ENCODE measurements around the gene LRPAP1. TPM values are rescaled to one million over a fixed set of nuclear protein-coding genes. Genes with fewer than 3 reads are reported as not detected.
"Not testable (repeated sequence)": the region's sequence is repeated elsewhere in the genome, so short reads cannot be mapped to it uniquely, and the experiment has no call there.

LRPAP1 gene
- total and polyA plus RNA-seq, 10 of the 15 experiments (the other 5 are each of a cell fraction or from before 2014, with no cell fraction given) = 1.0 to 100 (median 51.1) TPM

DNA sequence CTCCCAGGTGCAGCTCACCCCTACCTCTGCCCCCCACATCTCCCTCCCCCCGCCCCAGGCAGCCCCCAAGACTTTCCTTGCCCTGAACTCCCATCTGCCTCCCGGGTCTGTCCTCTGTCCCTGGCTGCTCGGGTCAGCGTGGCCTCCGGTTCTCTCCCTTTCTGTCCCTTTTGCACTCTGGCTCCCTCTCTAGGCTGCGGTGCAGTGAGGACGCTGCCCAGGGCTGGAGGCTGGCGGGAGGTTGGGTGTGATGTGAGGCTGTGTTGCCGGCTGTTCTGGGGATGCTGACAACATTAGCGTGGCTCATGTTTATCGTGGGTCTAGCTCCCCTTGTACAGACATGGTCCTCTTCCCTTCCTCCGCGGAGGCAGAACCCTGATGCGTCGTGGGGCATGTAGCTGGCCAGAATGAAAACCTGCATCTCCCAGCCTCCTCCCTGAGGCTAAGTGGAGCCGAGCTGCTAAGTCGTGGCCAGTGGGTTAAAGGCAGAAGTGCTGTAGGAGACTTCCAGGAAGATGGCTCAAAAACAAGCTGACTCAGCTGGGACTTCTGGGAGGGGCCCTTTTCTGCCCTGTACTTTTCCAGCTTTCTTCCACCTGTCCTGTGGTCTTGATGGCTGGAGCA, 24.1 kb upstream of the LRPAP1 start:
- DNase-seq (ENCODE audit: low read depth, low spot score); SMC1A ChIA-PET (ENCODE audit: uncharacterized antibody, unreplicated experiment); H4K20me1 ChIP-seq (ENCODE audit: control insufficient read depth, insufficient read depth); H3K9me3 ChIP-seq (replicated peaks; ENCODE audit: control insufficient read depth, insufficient read depth, low read length); RAD21 ChIA-PET (ENCODE audit: unreplicated experiment); H3K4me1 ChIP-seq (ENCODE audit: control insufficient read depth, insufficient read depth, low read length); H3K4me2 ChIP-seq (ENCODE audit: control insufficient read depth, insufficient read depth); H3K27me3 ChIP-seq (replicated peaks in 1 of 2; ENCODE audit: control insufficient read depth in 2 of 2, insufficient read depth in 2 of 2, low read length in 1 of 2); POLR2A ChIA-PET; H3K79me2 ChIP-seq (ENCODE audit: control insufficient read depth, insufficient read depth, low read length); CTCF ChIA-PET; intact Hi-C loops (cut with micrococcal nuclease; ENCODE audit: unreplicated experiment); H3K9ac ChIP-seq (ENCODE audit: control insufficient read depth, insufficient read depth, low read length); H3K36me3 ChIP-seq (ENCODE audit: control insufficient read depth in 2 of 2, insufficient read depth in 2 of 2, low read length in 1 of 2); H3K4me3 ChIP-seq; ATAC-seq; BruUV-seq (replicated peaks); FAIRE-seq; H2AFZ ChIP-seq (ENCODE audit: control insufficient read depth, low read depth, low read length); H3K27ac ChIP-seq (ENCODE audit: control insufficient read depth, insufficient read depth); in situ Hi-C loops (cut with MboI): not testable (repeated sequence)
- 19% methylated on average over 11 of the region's 17 CpGs for WGBS (ENCODE audit: insufficient coverage, insufficient replicate concordance, low lambda C conversion rate, missing lambda C conversion rate)

DNA sequence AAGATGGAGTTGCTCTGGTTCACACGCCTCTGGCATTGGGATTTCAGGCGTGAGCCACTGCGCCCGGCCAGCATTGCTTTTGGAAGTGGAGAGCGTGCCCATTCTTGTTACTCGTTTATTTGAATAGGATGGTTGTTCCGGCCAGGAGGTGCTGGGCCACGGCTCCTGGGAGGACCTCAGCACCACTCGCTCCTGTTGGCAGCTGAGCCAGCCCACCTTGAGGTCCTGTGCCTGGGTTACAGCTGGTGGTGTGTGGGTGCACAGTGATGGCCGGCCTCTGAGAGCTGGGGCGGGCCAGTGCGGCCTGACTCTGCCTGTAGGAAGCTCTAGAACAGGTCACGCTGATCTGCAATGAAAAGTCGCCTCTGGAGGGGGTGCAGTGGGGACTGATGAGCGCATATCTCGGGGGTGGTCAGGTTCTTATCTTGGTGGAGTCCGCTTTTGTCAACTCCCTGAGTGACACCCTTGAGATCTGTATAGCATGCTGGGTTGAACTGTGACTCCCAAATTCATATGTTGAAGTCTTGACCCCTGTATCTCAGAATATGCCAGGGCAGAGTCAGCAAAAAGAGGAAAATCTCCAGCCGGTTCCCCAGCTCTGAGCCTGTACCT, 23.3 kb upstream of the LRPAP1 start:
- CTCF ChIA-PET; ATAC-seq; SMC1A ChIA-PET (ENCODE audit: uncharacterized antibody, unreplicated experiment); H3K9me3 ChIP-seq (replicated peaks; ENCODE audit: control insufficient read depth, insufficient read depth, low read length); H3K36me3 ChIP-seq (ENCODE audit: control insufficient read depth in 2 of 2, insufficient read depth in 2 of 2, low read length in 1 of 2); H2AFZ ChIP-seq (ENCODE audit: control insufficient read depth, low read depth, low read length); DNase-seq (ENCODE audit: low read depth, low spot score); FAIRE-seq; H3K4me3 ChIP-seq; H3K27me3 ChIP-seq (replicated peaks in 1 of 2; ENCODE audit: control insufficient read depth in 2 of 2, insufficient read depth in 2 of 2, low read length in 1 of 2); in situ Hi-C loops (cut with MboI); H3K4me2 ChIP-seq (ENCODE audit: control insufficient read depth, insufficient read depth); H3K27ac ChIP-seq (ENCODE audit: control insufficient read depth, insufficient read depth); H4K20me1 ChIP-seq (ENCODE audit: control insufficient read depth, insufficient read depth); H3K79me2 ChIP-seq (ENCODE audit: control insufficient read depth, insufficient read depth, low read length); H3K9ac ChIP-seq (ENCODE audit: control insufficient read depth, insufficient read depth, low read length); H3K4me1 ChIP-seq (ENCODE audit: control insufficient read depth, insufficient read depth, low read length); intact Hi-C loops (cut with micrococcal nuclease; ENCODE audit: unreplicated experiment); RAD21 ChIA-PET (ENCODE audit: unreplicated experiment); BruUV-seq (replicated peaks); POLR2A ChIA-PET: not testable (repeated sequence)
- WGBS (ENCODE audit: insufficient coverage, insufficient replicate concordance, low lambda C conversion rate, missing lambda C conversion rate) = 25% methylated on average over 18 of the region's 18 CpGs

DNA sequence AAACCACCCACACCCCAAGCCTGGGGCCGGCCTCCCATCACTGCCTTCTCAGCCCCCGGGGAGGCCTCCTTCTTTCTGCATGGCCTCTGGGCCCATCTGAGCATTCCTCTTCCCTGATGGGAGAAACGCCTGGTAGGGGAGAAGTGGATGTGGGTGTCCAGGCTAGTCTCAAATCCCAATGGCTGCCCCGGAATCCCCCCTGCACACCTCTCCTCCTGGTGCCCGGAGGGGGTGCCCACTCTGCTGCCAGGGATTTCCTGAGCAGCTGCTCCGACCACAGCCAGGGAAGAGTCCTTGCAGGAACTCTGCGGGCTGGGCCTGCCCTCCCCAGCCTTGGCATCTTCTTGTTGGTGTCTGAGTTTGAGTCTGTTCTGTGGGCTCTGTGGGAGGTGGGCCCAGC, 19.1 kb upstream of the LRPAP1 start:
- H3K4me2 ChIP-seq (ENCODE audit: control insufficient read depth, insufficient read depth); POLR2A ChIA-PET; DNase-seq (ENCODE audit: low read depth, low spot score); ATAC-seq; CTCF ChIA-PET; H3K9ac ChIP-seq (ENCODE audit: control insufficient read depth, insufficient read depth, low read length); in situ Hi-C loops (cut with MboI); H3K9me3 ChIP-seq (replicated peaks; ENCODE audit: control insufficient read depth, insufficient read depth, low read length); intact Hi-C loops (cut with micrococcal nuclease; ENCODE audit: unreplicated experiment); FAIRE-seq; BruUV-seq (replicated peaks); H3K27me3 ChIP-seq (replicated peaks in 1 of 2; ENCODE audit: control insufficient read depth in 2 of 2, insufficient read depth in 2 of 2, low read length in 1 of 2); SMC1A ChIA-PET (ENCODE audit: uncharacterized antibody, unreplicated experiment); H4K20me1 ChIP-seq (ENCODE audit: control insufficient read depth, insufficient read depth); H3K27ac ChIP-seq (ENCODE audit: control insufficient read depth, insufficient read depth); H3K79me2 ChIP-seq (ENCODE audit: control insufficient read depth, insufficient read depth, low read length); H3K4me3 ChIP-seq; H2AFZ ChIP-seq (ENCODE audit: control insufficient read depth, low read depth, low read length); H3K36me3 ChIP-seq (ENCODE audit: control insufficient read depth in 2 of 2, insufficient read depth in 2 of 2, low read length in 1 of 2); H3K4me1 ChIP-seq (ENCODE audit: control insufficient read depth, insufficient read depth, low read length); RAD21 ChIA-PET (ENCODE audit: unreplicated experiment): not testable (repeated sequence)
- WGBS (ENCODE audit: insufficient coverage, insufficient replicate concordance, low lambda C conversion rate, missing lambda C conversion rate) = 7% methylated on average over 5 of the region's 7 CpGs

DNA sequence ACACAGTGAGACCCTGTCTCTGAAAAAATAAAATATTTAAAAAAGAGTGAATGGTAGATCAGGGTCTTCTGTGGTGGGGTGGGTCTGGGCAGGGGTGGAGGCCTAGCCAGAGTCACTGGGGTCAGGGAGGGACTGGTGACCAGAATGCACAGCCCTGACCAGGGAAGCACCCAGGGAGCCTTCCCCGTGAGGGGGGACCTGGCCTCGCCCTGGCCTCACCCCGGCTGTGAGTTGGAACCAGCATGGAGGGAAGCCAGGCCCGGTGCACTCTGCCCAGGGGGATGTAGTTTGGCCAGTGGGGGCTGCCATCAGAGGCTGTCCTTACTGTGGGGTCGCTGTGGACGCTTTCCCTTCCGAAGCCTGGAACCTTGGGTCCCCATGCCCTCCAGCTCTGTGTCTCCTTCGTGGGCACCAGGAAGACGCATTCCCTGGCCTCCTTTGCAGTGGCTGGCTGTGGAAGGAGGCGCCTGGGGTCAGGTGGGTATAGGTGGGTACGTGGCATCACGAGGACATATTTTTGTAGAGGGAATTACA, 18.6 kb upstream of the LRPAP1 start:
- H3K27me3 ChIP-seq (replicated peaks in 1 of 2; ENCODE audit: control insufficient read depth in 2 of 2, insufficient read depth in 2 of 2, low read length in 1 of 2); H3K36me3 ChIP-seq (ENCODE audit: control insufficient read depth in 2 of 2, insufficient read depth in 2 of 2, low read length in 1 of 2); H3K4me1 ChIP-seq (ENCODE audit: control insufficient read depth, insufficient read depth, low read length); FAIRE-seq; H3K4me3 ChIP-seq; POLR2A ChIA-PET; DNase-seq (ENCODE audit: low read depth, low spot score); RAD21 ChIA-PET (ENCODE audit: unreplicated experiment); H3K4me2 ChIP-seq (ENCODE audit: control insufficient read depth, insufficient read depth); H3K9ac ChIP-seq (ENCODE audit: control insufficient read depth, insufficient read depth, low read length); H4K20me1 ChIP-seq (ENCODE audit: control insufficient read depth, insufficient read depth); CTCF ChIA-PET; H2AFZ ChIP-seq (ENCODE audit: control insufficient read depth, low read depth, low read length); BruUV-seq (replicated peaks); H3K79me2 ChIP-seq (ENCODE audit: control insufficient read depth, insufficient read depth, low read length); H3K9me3 ChIP-seq (replicated peaks; ENCODE audit: control insufficient read depth, insufficient read depth, low read length); intact Hi-C loops (cut with micrococcal nuclease; ENCODE audit: unreplicated experiment); in situ Hi-C loops (cut with MboI); H3K27ac ChIP-seq (ENCODE audit: control insufficient read depth, insufficient read depth); SMC1A ChIA-PET (ENCODE audit: uncharacterized antibody, unreplicated experiment); ATAC-seq: not testable (repeated sequence)
- 19% methylated on average over 12 of the region's 12 CpGs for WGBS (ENCODE audit: insufficient coverage, insufficient replicate concordance, low lambda C conversion rate, missing lambda C conversion rate)

All from GM12878 (cell line).